Inferior parietal cortex (tissue), 1 donor: ENCODE measurements around the gene NAGPA.
A peak's percentile ranks its signal among the peaks of the same experiment; 100 is the strongest.
"Not testable (repeated sequence)": the region's sequence is repeated elsewhere in the genome, so short reads cannot be mapped to it uniquely, and the experiment has no call there.

Source experiments
- DNase-seq: peaks from one replicate; pipeline ENCODE4 v3.0.0-alpha.2; 2016; ENCODE audit errors: extremely low spot score

Gene NAGPA

GRCh38 chr16:5060073-5060641, 26.4 kb upstream of the NAGPA start:
- no peak for DNase-seq

GRCh38 chr16:5059386-5060072, 25.8 kb upstream of the NAGPA start:
- DNase-seq, result no peak

- no peak for DNase-seq
These were observed 24.7 kb upstream of the NAGPA start for GRCh38 chr16:5058476-5058875.

- no peak for DNase-seq
These were observed 22.6 kb upstream of the NAGPA start for GRCh38 chr16:5056352-5056751.

- no peak for DNase-seq
These were observed 21.4 kb upstream of the NAGPA start for GRCh38 chr16:5054876-5055865.

GRCh38 chr16:5046914-5047313, 13.2 kb upstream of the NAGPA start:
- DNase-seq, result no peak

- no peak for DNase-seq
These were observed 11.9 kb upstream of the NAGPA start for GRCh38 chr16:5045499-5046115.

GRCh38 chr16:5044581-5044980, 10.8 kb upstream of the NAGPA start:
- not testable (repeated sequence) for DNase-seq

GRCh38 chr16:5044011-5044540, 10.3 kb upstream of the NAGPA start:
- no peak for DNase-seq

- DNase-seq, result no peak
These were observed 8.9 kb upstream of the NAGPA start for GRCh38 chr16:5042574-5043171.

GRCh38 chr16:5041600-5042133, 7.9 kb upstream of the NAGPA start:
- DNase-seq, result no peak

- DNase-seq, result no peak
These were observed 6.7 kb upstream of the NAGPA start for GRCh38 chr16:5040451-5040850.

GRCh38 chr16:5036228-5037156, 2.8 kb upstream of the NAGPA start:
- DNase-seq, result peak; percentile 74

GRCh38 chr16:5035909-5036227, 2.1 kb upstream of the NAGPA start:
- DNase-seq, result no peak

- no peak for DNase-seq
These were observed 410 bp upstream of the NAGPA start for GRCh38 chr16:5034167-5034523.

- no peak for DNase-seq
These were observed 977 bp downstream of the NAGPA start for GRCh38 chr16:5032748-5033167.

GRCh38 chr16:5031601-5032000, 2.1 kb downstream of the NAGPA start:
- no peak for DNase-seq

GRCh38 chr16:5030251-5030870, 3.4 kb downstream of the NAGPA start:
- no peak for DNase-seq

- no peak for DNase-seq
These were observed 4.7 kb downstream of the NAGPA start for GRCh38 chr16:5028950-5029475.
